T-helper 2 cell (primary cell): ENCODE measurements around the gene RARB.

ENCODE experiments used
- DNase-seq, 5 experiments: peaks; one replicate each; pipeline versions ENCODE4 v3.0.0 to v3.0.0-alpha.2; 2012 to 2022
- total RNA-seq, 2 donors: gene quantifications; one replicate each; lab custom pipeline; 2026; lab: John Stamatoyannopoulos, UW

RARB gene
- total RNA-seq: 0 to 0.40 reads per million in 2 donors

DNA sequence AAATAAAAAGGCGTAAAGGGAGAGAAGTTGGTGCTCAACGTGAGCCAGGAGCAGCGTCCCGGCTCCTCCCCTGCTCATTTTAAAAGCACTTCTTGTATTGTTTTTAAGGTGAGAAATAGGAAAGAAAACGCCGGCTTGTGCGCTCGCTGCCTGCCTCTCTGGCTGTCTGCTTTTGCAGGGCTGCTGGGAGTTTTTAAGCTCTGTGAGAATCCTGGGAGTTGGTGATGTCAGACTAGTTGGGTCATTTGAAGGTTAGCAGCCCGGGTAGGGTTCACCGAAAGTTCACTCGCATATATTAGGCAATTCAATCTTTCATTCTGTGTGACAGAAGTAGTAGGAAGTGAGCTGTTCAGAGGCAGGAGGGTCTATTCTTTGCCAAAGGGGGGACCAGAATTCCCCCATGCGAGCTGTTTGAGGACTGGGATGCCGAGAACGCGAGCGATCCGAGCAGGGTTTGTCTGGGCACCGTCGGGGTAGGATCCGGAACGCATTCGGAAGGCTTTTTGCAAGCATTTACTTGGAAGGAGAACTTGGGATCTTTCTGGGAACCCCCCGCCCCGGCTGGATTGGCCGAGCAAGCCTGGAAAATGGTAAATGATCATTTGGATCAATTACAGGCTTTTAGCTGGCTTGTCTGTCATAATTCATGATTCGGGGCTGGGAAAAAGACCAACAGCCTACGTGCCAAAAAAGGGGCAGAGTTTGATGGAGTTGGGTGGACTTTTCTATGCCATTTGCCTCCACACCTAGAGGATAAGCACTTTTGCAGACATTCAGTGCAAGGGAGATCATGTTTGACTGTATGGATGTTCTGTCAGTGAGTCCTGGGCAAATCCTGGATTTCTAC lies at the start of gene RARB:
RARB (plus strand) TSS at position 322 of the 847 bp plus-strand sequence; CDS start at position 791, 469 bp downstream.
- DNase-seq: no peak

DNA sequence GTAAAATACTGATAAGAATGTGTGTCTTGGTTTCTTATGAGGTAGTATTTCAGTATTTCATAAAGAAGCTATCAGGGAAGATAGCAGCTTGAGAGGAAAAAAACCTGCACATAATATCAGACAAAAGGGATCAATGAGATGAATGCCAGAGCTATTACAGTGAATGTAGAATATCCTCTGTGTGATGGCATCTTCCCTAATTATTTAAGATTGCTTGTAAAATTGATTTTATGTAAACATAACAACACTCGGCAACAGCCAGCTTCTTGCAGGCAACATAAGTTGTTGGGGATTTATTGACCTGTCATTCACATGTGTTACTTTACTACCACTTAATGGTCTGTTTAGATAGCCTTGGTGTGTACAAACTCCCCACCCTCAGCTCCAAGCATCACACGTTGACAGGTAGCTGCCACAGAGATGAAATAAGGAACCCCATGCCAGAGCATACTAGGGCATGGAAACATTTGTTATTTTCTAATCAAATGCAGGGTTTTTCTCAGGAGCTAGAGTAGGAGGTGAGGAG lies 49.2 kb upstream of the RARB start:
- no peak for DNase-seq

DNA sequence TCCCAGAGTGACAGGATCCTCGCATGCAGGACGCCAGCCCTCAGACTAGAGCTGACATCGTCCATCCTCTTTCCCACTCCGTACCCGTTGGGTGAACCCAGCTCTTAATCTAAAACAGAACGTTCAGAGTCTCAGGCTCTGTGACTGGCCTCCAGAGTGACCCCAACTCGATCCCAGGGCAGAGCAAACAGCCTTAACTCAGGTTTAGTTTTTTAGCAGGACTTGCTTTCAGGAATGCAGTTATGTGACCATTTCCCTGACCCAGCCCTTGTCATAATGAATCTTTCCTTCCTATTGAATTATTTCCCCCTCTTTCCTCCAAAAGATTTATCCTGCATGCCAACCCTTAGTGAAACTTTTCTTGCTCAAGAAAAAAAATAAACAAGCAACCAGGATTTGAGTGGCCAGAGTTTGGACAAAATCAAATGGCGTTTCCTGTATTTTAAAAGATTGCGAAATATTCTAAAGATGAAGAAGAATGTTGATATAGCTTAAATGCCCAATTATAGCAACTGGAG lies 47.8 kb upstream of the RARB start:
- DNase-seq: no peak

DNA sequence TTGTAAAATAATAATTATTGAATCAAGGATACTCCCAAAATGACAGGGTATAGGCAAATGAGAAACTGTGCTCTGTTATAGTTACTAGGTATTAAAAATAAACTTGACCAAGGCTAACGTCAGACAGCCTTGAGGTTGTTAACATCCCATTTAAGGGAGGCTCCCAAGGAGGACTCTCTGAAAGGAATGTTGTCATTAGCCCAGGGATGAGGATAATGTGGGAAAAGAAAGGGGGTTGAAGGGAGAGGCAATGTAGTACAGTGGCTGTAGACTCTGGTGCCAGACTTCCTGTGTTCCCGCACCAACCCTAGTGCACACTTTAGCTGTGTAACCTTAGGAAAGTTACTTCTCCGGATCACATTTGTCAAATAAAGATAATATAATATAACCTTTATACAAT lies 47.0 kb upstream of the RARB start:
- no peak for DNase-seq

DNA sequence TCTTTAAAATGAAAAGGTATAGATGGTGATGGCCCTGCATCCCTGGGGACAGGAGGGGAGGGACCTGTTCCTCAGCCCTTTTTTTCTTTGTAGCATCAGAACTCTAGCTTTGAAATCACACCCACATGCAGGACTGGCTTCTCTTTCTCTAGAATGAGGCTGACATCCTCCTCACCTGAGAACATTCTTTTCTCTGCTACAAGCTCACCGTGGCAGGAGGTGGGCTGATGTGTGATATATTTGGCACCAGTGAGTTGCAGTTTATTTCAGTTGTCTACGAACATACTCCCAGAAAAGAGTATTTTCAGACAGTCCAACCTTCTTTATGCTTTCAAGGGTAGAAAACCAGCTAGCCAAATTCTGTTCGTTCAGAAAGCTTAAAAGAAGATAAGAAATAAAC lies 43.6 kb upstream of the RARB start:
- DNase-seq: no peak

DNA sequence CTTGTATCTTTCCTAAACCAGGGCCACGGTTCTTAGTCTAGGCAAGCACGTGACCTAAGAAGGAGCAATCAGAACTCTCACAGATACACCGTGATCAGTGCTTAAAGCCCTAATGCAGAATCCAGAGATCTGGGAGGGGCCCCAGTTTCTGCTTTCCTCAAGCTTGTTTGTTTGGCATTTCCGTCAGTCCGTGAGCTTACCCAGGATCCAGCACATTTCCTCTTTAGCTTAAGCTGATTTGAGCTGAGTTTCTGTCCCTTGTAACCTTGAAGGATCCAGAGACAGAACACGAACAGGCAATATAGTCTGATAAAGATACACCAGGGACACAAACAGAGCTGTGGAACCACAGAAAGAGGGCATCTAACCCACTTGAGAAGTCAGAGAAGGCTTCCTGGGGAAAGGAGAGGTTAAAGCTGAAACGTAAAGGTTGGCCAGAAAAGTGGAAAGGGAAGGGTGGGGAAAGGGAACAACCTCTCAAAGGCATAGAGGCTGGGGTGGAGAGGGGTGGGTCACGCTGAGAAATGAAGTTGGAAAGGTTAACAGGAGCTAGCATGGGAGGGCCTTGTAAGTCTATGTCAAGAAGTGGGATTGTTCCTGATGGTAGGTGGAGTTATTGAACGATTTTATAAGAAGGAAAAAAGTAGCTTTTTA lies 42.1 kb upstream of the RARB start:
- no peak for DNase-seq

DNA sequence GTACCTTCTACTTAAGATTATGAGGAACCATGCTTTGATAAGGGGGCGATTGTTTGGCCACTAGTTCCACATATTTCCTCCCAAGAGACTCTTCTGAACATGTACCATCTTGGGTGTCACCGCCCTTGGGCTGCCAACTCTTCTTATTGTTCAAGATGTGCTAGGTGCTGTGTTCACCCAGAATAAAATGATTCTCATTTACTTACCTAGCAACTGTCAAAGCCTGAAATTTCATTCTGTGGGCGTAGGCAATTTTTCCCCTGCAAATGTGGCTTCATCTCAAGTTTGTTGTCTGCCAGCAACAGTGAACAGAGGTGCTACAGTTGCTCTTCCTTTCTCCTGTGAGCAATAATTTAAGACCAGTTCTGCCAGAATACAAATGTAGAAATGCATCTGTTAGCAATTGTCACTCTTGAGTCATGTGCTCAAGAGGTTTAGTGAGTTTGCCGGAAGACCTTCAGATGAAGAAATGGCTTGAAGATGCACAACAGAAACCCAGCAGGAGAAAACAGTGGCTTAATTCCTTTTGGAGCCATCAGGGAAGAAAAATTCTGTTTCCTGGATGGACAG lies 41.3 kb upstream of the RARB start:
- no peak for DNase-seq

DNA sequence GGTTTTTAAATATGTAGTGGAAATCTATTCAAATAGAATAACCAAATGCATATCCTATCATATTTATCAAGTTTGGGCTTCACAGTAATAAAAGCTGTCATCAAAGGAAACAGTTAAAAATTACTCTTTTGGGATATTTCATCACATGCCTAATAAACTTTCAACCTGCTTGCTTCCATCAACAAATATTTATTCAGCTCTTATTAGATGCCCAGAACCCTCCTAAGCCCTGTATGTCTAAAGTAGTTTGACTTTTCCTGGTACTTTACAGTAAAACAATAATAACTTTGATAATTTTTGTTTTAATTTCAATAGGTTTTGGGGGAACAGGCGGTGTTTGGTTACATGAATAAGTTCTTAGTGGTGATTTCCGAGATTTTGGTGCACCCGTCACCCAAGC lies 37.5 kb upstream of the RARB start:
- no peak for DNase-seq

DNA sequence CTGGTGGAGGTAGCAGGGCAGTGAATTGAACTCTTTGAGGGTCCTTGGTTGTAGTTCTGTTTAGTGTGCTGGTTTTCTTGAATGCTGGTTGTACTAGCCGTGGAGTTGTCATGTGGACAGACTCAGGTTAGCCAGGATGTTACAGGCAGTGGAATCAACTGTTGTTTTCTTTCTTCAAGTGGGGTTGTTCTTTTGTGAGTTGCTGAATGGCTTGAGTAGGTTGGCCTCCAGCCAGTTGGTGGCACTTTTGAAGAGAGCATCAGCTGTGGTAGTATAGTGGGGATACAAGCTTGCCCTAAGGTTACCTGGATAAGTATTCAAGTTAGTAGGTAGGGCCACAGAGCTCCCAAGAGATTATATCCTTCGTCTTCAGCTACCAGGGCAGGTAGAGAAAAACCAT lies 31.8 kb upstream of the RARB start:
- DNase-seq: no peak

DNA sequence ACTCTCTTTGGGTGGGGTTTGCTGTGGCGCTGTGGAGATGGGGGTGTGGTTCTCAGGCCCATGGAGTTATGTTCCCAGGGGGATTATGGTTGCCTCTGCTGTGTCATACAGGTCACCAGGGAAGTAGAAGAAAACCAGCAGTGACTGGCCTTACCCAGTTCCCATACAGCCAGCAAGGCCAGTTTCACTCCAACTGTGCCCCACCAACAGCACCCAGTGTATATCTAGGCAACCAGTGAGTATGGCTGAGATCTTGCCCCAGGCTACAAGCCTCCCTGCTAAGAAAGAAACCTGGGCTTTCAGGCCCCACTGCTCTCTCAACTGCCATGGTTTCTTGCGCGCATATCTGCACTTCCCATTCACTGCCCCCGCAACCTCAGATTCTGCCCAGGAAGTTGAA lies 31.4 kb upstream of the RARB start:
- DNase-seq: no peak

DNA sequence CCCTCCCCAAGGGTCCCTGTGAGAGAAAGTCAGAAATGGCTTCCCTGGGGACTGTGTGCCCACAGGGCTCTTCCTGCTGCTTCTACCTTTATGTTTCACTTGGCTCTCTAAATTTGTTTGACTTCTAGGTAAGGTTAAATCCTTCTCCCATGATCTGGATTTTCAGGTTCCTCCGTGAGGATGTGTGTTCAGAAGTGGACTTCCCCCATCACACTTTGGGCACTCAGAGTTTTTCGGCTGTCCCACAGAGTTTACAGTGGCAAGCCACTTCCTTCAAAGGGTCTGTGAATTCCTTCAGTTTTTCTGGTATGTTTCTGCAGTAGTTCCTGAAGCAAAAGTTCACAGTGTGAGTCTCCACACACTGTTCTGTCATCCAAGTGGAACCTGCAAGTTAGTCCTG lies 30.9 kb upstream of the RARB start:
- no peak for DNase-seq

DNA sequence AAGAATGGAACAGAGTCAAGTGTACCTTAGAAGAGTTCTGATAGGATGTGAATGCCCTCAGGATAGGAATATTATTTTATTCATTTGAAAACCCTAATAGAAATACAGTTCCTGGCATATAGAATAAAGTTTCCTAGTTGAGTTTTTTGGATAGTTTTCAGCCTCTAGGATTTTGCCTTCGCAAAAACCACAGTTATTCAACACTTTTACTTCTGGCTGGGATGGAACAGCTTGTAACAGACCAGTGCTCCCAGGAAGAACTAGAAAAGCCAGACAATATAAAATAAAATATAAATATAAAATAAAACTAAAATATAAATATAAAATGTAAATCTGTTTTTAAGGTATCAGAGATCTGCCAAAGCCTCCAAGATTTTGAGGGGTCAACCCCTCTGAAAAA lies 27.5 kb upstream of the RARB start:
- DNase-seq: no peak

DNA sequence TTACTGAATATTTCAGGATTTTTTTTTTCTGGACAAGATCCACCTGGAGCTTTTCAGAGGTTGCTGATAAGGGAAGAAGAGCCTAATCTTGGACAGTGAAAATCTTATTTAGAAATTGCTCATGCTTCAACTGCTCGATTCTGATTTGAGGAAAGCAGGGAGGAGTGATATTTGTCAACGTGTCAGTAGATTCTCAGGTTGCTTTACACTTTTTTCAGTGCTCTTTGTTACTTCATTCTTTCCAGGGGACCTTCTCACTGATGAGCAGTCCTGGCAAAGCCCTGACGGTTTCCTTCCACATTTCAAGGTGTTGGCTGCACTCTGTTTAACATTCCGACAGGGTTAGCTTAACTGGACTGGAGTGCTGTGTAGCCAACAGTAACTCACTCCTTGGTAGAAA lies 24.1 kb upstream of the RARB start:
- DNase-seq: no peak

DNA sequence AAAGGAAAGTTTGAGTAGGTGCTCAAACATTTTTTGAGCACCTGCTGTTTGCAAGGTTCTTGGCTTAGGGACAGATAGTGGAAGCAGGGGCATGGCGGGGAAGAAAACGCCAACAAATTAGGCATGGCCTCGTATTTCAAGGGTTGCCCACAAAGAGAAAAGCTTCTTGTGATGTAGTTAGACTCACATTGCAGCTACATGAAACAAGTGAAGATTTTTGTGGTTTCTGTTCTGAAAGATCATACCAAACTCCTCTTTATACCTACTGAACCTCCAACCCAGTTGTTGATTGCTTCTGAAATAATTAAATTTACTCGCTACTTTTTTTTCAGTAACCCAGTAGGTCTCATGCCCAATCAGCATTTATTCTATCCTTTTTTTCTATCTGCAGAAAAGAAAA lies 23.5 kb upstream of the RARB start:
- DNase-seq: no peak

DNA sequence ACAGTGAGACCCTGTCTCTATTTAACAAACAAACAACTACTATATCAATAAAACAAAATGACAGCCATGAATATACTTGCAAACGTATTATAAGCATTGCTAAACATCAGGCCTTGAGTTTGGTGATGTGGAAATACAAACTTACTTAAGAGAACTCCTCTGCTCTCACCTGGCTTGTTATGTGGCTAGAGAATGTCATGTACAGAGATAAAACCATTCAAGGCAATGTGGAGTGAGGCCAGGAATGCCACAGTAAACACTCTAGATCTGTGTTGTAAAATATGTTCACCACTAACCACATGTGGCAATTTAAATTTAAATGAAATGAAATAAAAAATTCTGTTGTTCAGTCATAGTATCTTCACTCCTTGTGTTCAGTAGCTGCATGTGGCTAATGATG lies 22.7 kb upstream of the RARB start:
- no peak for DNase-seq

DNA sequence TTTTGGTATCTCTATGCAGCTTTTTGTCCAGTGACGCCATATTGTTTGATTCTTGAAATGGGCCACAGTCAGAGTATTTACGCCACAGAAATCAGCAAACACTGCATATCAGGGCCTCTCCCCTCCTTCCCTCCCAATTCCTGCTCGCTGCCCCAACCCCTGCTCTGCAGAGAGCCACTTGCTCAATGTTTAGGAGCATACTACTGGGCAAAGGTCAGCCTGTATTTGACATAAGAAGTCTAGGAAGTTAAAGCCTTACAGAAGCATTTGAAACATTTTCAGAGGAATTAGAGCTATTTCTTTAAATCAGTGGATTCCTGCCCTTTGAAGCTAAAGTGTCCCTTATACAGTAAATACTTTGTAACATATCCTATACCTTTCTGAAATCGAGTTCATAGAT lies 17.4 kb upstream of the RARB start:
- DNase-seq: no peak

DNA sequence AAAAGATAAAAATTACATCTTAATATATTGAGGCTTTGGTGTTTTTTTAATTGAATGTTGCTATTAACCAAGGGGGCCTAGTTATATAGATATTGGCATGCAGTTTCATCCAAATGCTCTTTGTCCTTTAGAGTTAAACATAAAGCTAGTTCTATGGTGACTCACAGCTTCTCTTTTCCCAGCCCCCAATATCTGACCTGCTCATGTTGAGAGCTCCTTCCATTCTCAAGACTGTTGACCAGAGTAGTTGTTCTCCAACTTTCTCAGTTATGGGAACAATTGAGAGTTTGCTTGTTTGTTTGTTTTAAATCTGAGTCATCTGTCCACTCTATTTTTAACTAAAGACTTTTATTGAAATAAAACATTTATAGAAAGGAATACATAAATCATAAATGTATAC lies 15.8 kb upstream of the RARB start:
- no peak for DNase-seq

DNA sequence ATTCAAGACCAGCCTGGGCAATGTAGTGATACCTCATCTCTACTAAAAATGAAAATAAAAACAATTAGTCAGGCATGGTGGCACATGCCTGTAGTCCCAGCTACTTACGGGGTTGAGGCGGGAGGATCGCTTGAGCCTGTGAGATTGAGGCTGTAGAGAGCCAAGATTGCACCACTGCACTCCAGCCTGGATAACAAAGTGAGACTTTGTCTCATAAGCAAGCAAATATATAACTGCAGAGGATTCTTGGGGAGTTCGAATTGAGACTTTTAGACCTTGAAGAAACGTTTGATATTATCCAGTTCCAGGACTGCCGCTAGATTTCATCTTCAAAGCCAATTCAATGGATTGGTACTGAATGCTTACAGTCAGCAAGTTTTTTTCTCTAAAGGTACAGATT lies 11.9 kb upstream of the RARB start:
- no peak for DNase-seq

DNA sequence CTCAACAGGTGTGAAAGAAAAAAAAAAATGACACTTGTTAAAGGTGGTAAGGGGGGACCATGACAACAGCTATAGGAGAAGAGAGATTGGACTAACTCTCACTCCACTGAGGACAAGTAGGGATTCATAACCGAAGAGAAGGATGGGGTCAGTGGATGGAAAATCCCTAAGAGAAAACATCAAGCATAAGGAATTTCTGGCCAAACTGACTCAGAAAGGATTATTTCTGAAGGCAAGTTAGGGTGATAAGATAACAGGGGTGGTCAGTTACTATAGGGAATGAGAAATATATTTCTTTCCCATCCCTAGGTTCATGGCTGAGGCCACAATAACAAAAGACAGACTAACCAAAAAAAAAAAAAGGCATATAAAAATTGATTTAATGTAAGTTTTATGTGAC lies 9.5 kb upstream of the RARB start:
- no peak for DNase-seq

DNA sequence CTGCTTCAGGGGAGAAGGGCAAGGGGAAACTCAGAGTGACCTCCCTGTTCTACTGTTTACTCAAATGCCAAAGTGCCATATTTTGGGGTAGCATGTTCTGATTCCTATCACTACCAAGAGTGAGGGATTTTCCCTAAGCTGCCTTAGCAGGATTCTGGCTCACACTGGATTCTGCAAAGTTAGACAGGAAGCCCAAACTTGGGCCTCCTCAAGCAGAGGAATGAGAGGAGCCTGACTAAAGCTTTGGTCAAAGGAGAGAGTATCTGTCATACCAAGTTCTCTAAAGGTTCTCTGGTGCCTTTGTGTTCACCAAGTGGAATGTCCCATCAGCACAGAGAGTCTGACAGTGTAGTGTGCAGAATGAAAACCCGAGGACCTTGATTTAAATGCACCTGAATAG lies 8.8 kb upstream of the RARB start:
- no peak for DNase-seq

DNA sequence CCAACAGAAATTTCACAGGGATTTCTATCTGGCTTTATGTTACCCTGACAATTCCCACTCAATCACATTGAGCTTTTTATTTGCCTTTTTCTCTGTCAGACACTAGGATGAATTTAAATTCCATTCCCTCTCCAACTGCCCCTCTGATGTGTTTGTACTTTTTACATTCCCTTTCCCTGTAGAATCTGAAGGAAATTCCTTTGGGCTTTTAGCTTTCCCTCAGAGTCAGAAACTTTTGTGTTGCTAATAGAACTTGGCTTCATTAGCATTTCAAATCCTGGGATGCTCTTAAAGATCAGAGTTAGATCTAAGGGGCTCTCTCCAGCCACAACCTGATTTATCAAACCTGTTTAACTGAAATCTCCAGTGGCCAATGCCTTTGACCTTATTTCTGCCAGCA lies 7.9 kb upstream of the RARB start:
- DNase-seq: no peak

DNA sequence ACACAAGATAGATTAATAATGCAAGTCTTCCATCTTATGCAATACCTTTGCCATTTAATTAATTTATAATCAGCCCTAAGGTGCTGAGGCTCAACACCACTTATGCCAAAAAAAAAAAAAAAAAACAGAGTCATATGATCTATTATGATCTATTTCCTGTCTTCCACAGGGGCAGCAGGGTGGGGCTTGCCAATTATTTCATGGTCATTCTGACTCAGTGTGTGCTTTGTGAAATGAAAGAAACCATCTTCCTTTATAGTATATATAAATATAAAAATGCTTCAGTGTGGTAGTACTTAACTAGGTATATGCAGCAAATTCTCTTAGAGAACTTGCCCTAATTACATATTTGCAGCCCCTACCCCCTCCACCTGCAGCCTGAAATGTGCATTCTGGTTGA lies 7.2 kb upstream of the RARB start:
- no peak for DNase-seq

DNA sequence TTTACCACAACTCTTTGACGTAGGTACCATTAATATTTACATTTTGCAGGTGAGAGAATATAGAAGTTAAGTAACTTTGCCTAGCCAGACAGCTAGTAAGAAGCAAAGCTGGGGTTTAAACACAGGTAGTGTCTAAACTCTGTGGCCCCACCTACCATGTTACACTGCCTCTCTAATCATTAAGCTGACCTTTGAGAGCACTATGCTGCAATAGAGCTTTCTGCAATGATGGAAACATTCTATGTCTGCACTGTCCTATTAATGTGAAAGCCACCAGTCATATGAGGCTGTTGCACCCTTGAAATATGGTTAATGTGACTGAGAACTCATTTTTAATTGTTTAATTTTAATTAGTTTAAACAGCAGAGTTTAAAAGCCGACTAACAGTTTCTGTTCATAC lies 6.3 kb upstream of the RARB start:
- DNase-seq: no peak
